Nephron (organoid): ENCODE results near the gene CDC37.
"Not testable (repeated sequence)": the region's sequence is repeated elsewhere in the genome, so short reads cannot be mapped to it uniquely, and the experiment has no call there.

ENCODE experiments used
- H3K27ac Mint-ChIP-seq, 3 experiments: 2 replicates each; pipeline ENCODE4 v1.8.0; 2020; ENCODE audit warnings: mixed read lengths in 3 of 3, mild to moderate bottlenecking in 2 of 3, moderate library complexity in 1 of 3
- H3K27me3 Mint-ChIP-seq: 2 replicates; pipeline ENCODE4 v1.8.0; 2021; ENCODE audit warnings: low read depth, mild to moderate bottlenecking, moderate library complexity, mixed read lengths
- H3K36me3 Mint-ChIP-seq: 2 replicates; pipeline ENCODE4 v1.8.0; 2020; ENCODE audit warnings: low read depth, mixed read lengths
- H3K4me1 Mint-ChIP-seq: 2 replicates; pipeline ENCODE4 v1.8.0; 2020; ENCODE audit warnings: mixed read lengths
- H3K4me3 Mint-ChIP-seq, 3 experiments: 2 replicates each; pipeline ENCODE4 v1.8.0; 2020; ENCODE audit warnings: mild to moderate bottlenecking in 3 of 3, mixed read lengths in 3 of 3, moderate library complexity in 2 of 3
- H3K9me3 Mint-ChIP-seq: 2 replicates; pipeline ENCODE4 v1.8.0; 2020; ENCODE audit warnings: mixed read lengths
- CTCF ChIP-seq, 3 experiments: fragments of 200-600 bp; sonication (generic); IDR thresholded peaks; one replicate each; pipeline ENCODE4 v1.5.0; 2021; ENCODE audit warnings: antibody characterized with exemption in 3 of 3; ENCODE audit not compliant: unreplicated experiment in 3 of 3

Gene CDC37

GRCh38 chr19:10372690-10373089, 30.7 kb downstream of the CDC37 start:
- no peaks in the 10 kb centered on the region for H3K4me1 Mint-ChIP-seq
- H3K27me3 Mint-ChIP-seq, result no peaks in the 10 kb centered on the region
- H3K4me3 Mint-ChIP-seq, result no peak overlapping the region
- peaks cover 43% of the 10 kb centered on the region for H3K36me3 Mint-ChIP-seq
- TF ChIP-seq CTCF (IDR thresholded peaks at IDR 0.05; ENCODE audit: unreplicated experiment in 3 of 3), result no peak
- peaks cover 7% of the 10 kb centered on the region for H3K9me3 Mint-ChIP-seq
- H3K27ac Mint-ChIP-seq, result no peak overlapping the region

- Mint-ChIP-seq H3K36me3 (peaks cover 56% of the 10 kb centered on the region), H3K4me3 (no peak overlapping the region), H3K9me3 (peaks cover 7% of the 10 kb centered on the region), H3K27me3 (no peaks in the 10 kb centered on the region), H3K4me1 (no peaks in the 10 kb centered on the region), H3K27ac (no peak overlapping the region)
- no peak for TF ChIP-seq CTCF (IDR thresholded peaks at IDR 0.05; ENCODE audit: unreplicated experiment in 3 of 3)
These were observed 35.1 kb downstream of the CDC37 start for GRCh38 chr19:10368101-10368803.

- peaks cover 61% of the 10 kb centered on the region for H3K36me3 Mint-ChIP-seq
- H3K4me1 Mint-ChIP-seq, H3K4me3 Mint-ChIP-seq, H3K27me3 Mint-ChIP-seq, H3K9me3 Mint-ChIP-seq, H3K27ac Mint-ChIP-seq: not testable (repeated sequence)
These were observed 36.3 kb downstream of the CDC37 start for GRCh38 chr19:10366950-10367512.

DNA sequence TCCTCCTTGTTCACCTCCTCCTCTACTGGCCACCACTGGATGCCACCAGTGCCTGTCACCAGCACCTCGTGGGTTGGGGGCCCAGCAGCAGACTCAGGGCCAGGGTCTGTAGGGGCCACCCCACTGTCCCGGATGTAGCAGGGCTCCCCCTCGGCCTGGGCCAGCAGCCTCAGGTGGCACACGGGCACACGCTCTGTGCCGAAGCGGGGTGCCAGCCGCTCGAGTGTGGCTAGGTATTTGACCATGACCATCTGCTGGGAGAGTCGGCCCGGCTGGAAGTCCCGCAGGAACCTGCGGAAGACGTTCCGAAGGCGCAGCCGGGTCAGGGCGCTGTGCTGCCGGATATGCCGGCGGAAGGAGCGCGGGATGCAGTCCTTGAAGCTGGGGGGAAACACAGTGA, 37.8 kb downstream of the CDC37 start:
- Mint-ChIP-seq H3K4me1 (no peaks in the 10 kb centered on the region), H3K9me3 (peaks cover 7% of the 10 kb centered on the region), H3K27ac (no peak overlapping the region), H3K27me3 (no peaks in the 10 kb centered on the region), H3K4me3 (no peak overlapping the region), H3K36me3 (peaks cover 63% of the 10 kb centered on the region)
- TF ChIP-seq CTCF (IDR thresholded peaks at IDR 0.05; ENCODE audit: unreplicated experiment in 3 of 3), result no peak

GRCh38 chr19:10364644-10365043, 38.7 kb downstream of the CDC37 start:
- Mint-ChIP-seq H3K4me1 (no peaks in the 10 kb centered on the region), H3K27ac (no peak overlapping the region), H3K27me3 (no peaks in the 10 kb centered on the region), H3K9me3 (peaks cover 7% of the 10 kb centered on the region), H3K36me3 (peaks cover 59% of the 10 kb centered on the region), H3K4me3 (no peak overlapping the region)
- no peak for TF ChIP-seq CTCF (IDR thresholded peaks at IDR 0.05; ENCODE audit: unreplicated experiment in 3 of 3)

DNA sequence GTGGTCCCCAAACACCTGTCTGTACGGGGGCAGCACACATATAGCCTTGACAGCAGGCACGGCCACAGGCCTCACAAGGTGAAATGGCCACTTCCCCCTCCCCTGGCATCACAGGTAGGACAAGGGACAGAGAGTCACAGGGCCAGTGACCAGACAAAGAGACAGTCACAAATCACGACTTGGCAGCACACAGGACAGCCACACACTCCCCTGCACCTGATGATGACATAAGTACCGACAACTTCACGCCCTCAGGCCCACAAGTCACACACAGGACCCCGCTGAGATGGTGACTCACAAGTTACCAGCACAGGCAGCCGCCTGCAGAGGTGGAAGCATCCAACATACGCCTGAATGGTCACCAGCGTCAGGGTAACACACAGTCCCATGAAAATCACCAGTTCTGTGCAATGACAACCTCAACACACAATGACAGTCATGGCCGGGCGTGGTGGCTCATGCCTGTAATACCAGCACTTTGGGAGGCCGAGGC, 39.5 kb downstream of the CDC37 start:
- no peaks in the 10 kb centered on the region for H3K27me3 Mint-ChIP-seq
- H3K4me3 Mint-ChIP-seq, result no peak overlapping the region
- no peak overlapping the region for H3K27ac Mint-ChIP-seq
- no peaks in the 10 kb centered on the region for H3K4me1 Mint-ChIP-seq
- H3K36me3 Mint-ChIP-seq, result peaks cover 55% of the 10 kb centered on the region
- H3K9me3 Mint-ChIP-seq, result no peaks in the 10 kb centered on the region
- TF ChIP-seq CTCF (IDR thresholded peaks at IDR 0.05; ENCODE audit: unreplicated experiment in 3 of 3), result no peak
